CD4-positive, alpha-beta T cell treated with Interleukin-12 subunit alpha and Interleukin-12 subunit beta, for 1 hour (primary cell): Measurements from ENCODE around the gene LINGO4.
A peak's percentile ranks its signal among the peaks of the same experiment; 100 is the strongest.
"Not testable (repeated sequence)": the region's sequence is repeated elsewhere in the genome, so short reads cannot be mapped to it uniquely, and the experiment has no call there.

ENCODE experiments used
- DNase-seq: peaks from one replicate; pipeline ENCODE4 v3.0.0-alpha.2; 2020

Gene LINGO4

DNA sequence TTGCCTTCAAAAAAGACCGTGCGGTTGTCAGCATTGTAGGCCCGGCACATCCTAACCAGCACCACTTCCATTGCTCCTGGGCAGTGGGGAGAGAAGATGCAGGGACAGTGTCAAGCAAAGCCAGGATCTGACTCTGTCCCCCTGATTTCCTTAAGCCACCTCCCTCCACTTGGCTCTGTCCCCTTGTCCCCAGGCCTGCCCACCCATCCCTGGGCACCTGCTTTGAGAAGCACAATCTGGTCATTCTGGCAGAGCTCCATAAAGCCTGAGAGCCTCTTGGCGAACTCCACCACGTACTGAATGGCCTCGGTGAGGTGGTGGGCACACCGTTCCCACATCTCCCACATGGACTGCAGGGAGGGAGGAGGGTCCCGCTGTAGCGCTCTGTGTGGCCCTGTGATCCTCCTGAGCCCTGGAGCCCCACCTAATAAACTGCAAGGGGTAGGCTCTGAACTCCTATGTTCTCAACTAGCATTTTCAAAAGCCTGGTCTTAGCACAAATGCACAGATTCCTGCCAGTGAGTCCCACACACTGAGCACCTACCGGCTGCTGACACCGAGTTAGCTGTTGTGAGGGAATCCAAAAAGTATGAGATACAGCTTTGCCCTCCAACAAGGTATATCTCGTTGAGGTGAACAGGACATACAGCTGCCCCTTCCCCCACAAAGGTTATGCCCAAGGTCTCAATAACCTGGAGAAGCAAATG lies 8.2 kb upstream of the LINGO4 start:
- DNase-seq: no peak

DNA sequence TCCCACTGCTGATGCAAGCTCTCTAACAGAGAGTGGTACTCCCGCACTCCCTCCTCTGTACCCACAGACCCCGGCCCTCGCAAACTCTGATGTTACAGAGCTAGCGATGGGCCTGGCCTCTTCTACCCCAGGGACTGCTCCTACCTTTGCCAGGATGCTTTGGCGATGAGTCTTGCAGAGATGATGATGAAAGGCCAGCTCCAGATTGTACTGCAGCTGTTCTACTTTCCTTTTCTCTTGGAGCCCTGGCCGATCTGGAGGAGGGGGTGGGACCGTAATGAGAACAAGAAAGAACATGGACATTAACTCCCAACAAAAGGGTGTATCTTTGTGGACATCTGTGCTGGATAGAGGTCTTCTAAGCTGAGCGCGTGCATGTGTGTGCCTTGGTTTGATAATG lies 6.0 kb upstream of the LINGO4 start:
- DNase-seq: no peak

DNA sequence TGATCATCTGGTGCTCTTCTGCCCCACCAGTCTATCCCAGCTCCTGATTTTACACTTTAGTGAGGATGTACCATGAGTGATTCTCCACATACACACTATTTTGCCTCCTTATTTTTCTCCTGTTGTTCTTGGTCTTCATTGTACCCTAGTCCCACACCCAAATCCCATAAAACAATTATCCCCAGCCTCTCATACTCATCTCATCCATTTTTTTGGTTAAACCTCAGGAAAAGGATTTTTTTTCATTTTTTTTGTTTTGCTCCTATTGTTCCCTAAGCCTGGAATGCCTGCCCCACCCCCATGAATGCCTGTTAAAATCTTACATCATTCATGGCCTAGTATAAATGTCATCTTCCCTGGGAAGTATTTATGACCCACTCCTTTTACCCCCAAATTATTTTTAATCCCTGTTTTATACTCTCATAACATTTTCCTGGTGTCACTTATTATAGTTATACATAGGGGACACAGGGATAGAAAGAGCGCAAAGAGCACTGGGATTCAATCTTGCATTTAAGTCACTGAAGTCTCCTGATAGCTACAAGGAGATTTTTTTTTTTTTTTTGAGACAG lies 4.9 kb upstream of the LINGO4 start:
- no peak for DNase-seq

DNA sequence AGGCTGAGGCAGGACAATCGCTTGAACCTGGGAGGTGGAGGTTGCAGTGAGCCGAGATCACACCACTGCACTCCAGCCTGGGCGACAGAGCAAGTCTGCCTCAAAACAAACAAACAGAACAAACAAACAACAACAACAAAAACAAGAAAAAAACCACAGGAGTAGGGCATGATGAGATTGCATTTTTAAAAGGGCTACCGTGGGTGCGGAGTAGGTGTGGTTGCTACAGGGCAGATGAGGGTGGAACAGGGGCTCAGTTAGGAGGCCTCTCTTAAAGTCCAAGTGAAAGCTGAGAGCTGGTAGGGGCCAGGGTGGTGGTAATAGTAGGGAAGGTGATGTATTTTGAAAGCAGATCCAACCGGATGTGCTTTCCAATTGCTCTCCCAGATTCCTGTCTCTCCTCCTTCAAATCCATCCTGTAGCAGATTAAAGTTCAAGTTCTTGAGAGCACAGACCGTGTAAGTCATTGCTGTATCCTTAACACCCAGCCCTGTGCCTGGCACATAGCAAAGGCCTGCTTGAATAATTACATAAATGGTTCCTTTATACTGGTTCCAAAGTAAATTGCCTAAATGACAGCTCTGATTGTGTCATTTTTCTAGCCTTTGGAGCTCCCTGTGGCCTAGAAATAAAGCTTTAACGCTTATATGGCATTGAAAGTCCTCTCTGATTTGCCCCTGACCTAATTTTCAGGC lies 4.2 kb upstream of the LINGO4 start:
- DNase-seq: no peak

DNA sequence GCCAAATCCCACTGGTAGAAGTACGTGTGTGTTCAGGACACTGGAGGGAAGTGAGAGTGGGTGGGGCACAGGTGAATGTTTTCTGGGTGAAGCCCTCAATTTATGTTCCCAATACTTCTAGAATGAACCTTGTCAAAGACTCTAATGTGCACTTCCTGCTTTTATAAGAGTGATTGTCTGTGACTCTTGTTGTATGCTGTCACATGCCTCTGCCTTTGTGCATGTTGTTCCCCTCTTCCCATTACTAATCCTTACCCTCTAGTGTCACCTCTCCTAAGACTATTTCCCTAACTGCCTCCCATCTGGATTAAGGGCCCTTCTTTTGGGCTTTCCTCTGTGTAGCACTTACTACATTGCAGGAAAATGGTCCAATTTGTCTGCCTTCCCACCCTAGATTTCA lies 2.5 kb upstream of the LINGO4 start:
- no peak for DNase-seq

DNA sequence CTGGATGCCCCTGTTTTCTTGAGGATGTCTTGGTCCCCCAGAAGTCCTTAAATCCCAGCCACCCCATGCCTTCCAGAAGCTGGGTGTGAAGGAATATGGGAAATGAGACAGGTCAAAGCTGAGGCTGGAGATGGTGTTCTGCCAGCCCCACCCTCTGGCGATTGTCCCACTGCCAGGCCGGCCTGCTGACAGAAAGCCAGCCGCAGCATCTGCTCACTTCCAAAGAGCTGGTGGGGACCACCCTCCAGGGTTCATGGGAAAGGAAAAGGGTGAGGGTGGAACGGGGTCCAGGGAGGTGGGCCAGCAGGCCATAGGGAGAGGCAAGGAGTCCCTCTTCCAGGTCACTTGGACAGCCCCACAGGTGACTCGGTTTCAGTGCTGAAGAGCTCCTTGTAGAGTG lies 1.9 kb upstream of the LINGO4 start:
- DNase-seq: no peak

DNA sequence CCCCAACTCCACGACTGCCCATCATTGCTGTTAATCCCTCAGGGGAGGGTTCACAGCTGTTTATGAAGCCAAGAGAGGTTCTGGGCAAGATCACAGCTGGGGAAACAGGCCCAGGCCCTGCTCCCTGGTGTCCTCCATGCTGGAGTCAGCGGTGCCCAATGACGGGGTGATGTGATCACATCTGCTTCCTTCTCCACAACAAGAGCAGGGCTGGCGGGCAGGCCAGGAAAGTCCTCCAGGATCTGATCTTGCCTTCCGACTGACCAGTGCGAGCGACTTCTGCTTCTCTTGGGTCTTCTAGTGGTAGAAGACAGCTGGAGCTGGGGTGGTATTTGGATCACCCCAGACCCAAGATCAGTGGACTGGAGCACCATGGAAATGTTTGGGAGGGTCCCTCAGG lies 951 bp upstream of the LINGO4 start:
- DNase-seq: no peak

DNA sequence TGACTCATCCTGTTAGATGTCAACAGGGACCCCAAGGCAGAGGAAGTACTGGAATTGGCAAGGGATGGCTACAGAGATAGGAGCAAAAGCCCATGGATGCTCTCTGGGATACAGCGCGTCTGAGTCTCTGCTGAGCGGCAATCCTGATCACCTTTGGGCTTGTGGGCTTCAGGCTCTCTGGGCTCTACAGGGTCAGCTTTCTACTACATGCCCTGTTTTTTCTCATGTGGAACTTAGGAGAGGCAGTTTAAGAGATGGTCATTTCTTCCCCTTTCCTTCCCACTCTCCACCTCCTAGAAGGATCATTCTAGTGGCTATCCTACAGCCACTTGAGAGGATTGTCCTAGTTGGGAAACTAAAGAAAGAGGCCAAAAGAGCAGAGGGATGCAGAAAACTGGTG lies 1.3 kb downstream of the LINGO4 start:
- no peak for DNase-seq

DNA sequence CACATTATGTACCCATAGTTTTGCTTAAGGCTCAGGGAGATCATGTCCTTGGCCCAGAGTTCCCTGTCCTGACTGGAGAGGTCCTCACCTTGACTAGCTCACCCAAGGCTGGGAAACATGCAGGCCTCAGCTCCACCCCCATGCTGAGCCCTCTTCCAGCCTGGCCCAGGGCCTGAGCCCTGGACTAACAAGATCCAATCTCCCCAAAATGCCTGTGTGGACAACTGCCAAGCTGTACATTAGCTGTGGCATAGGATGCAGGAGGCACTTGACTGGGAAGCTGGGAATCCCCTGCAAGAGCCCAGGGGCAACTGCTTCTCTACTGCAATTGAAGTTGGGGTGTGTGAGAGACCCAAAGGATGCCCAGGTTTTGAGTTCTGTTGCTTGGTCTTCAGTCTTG lies 2.1 kb downstream of the LINGO4 start:
- no peak for DNase-seq

DNA sequence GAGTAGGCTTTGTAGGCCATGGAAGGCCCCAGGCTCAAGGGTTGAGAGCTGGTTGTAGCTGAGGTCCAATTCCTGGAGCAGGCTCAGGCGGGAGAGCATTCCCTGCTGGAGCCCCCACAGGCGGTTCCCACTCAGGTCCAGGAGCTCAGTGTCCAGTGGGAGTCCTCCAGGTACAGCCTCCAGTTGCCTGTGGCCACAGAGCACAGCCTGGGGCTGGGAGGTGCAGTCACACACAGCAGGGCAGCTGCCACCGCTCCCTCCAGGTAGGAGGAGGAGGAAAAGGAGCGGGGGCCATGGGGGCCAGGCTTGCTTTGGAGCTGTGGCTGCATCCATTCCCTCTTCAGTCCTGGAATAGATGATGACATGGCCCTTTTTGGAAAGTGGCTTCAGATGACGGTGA lies 2.8 kb downstream of the LINGO4 start:
- no peak for DNase-seq

DNA sequence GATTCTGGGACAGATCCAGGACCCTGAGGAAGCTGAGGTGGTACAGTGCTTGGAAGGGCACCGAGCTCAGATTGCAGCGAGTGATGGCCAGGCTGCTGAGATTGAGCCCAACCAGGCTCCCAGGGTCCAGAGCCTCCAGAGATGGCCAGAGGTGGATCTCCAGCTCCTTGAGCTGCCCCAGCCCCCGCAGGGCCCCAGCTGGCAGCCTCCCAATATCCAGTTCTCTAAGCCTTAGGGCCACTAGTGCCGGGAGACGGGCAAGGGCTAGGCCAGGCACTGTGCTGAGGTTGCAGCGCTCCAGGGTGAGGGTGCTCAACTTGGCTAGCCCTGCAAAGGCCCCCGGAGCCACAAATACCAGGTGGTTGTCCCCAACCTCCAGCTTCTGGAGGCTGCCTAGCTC lies 3.4 kb downstream of the LINGO4 start:
- no peak for DNase-seq

DNA sequence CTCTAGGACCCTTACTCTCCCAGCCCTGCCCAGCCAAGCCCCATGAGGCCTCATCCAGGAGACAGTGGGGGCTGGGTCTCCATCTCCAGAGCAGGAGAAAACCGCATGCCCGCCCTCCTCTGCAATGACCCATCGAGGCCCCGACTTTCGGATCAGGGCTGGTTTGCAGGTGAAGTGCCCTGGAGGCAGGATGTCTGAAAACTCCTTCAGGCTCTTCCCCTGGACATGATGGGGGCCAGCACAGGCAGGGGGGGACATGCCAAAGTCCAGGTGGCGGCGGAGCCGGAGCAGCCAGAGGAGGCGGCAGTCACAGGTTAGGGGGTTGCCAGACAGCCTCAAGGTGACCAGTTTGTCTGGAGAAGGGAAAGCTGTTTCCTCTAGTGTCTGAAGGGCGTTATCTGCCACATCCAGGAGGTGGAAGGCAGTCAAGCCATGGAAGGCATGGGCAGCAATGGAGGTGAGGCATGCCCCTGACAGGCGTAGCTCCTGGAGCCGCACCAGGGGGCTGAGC lies 3.9 kb downstream of the LINGO4 start:
- no peak for DNase-seq

DNA sequence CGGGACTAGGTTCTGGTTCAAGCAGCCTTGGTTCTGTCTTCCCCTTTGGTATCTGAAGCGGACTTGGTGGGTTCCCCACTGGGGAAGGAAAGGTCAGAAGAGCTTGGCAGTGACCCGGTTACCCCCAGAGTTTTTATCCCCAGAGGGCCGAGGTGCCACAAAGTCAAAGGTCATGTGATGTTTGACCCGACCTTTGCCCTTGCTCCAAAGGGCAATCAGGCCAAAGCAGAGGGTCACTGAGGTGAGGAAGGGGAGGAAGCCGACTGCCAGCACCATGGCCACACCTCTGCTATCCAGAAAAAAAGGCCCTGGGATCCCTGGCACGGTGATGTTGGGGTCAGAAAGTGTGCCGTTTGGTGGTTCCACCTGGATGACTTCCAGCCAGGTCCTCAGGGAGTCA lies 4.4 kb downstream of the LINGO4 start:
- no peak for DNase-seq

DNA sequence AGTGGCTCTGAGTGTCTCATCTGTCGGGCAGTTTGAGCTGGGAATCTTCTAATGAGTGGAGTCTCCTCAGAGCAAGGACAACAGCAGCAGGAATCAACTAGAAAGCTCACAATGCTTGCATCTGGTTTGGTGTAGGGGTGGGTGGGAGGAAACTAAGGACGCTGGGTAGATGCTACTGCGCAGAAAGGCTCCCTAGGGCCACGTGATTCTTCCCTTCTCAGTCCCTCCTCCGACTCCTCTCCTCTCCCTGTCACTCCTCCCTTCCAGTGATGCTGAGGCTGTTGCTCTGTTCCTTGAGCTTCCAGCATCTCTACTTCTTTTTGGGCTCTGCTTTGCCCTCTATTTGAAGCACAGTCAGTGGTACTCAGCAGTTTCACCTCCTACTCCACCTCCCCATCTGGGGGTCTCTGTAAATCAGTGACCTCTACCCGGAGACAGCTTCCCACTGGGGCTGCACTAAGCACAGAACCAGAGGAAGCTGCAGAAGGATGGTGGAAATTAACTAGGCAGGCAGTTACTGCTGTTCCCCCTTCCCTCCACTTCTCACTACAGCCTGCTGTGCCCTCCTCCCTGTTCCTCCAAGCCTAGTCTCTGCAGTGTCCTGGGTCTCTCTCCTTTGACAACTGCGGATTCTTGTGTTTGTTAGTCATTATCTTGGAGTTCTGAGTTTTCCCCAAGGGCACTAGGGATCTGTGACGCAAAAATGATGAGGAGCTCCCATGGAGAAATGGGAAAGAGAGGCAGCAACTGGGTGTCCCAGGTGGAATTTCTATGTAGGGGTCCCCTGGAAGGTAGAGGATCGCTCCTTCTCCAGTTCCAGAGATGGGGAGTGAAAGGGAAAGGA lies 5.8 kb downstream of the LINGO4 start:
- DNase-seq: no peak

DNA sequence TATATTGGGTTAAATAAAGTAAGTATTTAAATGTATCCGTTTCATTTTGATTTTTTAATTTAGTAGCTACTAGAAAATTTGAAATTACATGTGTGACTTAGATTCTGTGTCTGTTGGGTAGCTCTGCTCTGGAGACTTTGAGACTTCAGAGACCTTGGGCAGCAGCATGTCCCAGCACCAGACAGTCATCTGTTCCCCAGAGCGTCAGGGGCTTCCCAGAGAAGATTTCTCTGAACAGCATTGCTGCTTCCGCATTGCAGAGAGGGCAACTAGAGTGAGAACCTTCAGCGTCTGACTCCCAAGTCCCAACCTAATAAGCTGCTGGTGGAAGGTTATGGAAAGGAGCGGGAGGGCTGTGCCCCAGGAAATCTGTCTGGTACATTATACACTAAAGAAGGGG lies 6.6 kb downstream of the LINGO4 start:
- DNase-seq: no peak

DNA sequence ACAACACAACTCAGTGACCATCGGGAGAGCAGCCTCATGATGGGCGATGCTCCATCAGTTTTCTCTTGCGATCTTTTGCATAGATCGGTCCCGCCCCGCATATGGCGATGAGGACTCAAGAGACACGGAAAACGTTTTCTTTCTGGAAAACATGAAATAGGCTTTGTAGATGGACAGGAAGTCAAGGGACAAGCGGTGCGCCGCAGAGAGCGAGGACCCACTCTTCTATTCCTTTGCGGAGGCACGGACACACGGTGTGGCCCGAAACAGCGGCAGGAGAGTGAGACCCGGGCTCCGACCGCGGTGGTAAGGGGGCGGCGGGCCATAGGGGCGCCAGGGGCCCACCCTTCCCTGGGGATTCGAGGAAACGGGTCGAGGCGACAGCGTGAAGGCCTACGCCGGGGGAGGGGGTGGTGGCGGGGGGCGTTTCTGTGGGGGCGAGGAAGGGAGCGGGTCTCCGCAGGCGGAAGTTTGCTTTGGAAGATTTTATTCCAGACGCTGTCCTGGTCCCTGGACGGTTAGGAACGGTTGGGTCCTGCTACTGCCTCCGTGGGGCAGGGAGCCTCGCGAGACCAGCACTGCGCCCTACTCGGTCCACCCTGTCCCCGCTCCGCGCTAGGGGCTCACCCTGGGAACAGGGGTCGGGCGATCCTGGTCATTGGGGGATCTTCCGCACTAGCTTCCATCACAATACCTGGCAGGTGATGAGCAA lies 14.1 kb downstream of the LINGO4 start:
- DNase-seq: no peak

DNA sequence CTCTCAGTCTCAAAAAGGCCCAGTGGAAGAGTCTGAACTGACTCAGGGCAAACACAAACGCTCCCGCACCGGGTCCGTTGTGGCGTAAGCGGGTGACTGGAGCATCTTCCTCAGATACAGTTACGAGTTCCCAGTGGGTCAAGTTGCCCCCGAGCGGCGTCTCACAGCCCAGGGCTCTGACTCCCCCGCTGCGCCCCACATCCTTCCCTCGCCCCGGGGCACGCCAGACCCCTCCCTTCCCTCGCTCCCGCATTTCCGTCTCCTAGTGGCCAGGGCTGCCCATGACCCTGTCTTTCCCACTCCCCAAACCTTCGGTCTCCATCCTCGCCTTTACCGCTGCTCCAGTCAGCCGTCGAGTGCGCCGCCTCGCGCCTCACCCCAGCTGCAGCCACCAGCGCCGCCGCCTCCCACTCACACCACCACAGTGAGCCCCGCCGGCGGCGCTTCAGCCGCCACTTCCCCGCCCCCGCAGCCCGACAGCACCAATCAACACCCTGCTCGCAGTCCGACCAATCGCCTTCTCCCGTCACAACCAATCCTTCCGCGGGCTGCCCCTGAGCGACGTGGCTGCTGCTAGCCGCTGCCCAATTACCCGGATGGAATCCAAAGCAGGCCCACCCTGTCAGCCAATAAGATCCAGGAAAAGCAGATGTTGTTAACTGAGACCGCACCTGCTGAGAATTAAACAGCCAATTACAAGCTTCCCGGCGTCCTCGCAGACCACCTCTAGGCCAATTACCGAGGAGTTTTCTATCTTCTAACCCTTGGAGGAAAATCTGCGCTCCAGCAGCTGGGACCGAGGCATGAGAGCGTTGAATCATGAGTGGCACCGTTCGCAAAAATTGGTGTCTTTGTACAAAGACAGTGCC lies 14.9 kb downstream of the LINGO4 start, which contains the start of gene TDRKH:
TSS of gene TDRKH (minus strand) at position 430 of the 869 bp plus-strand sequence. CDS start 7,478 bp downstream, outside the sequence.
- peak; percentile 99 for DNase-seq

DNA sequence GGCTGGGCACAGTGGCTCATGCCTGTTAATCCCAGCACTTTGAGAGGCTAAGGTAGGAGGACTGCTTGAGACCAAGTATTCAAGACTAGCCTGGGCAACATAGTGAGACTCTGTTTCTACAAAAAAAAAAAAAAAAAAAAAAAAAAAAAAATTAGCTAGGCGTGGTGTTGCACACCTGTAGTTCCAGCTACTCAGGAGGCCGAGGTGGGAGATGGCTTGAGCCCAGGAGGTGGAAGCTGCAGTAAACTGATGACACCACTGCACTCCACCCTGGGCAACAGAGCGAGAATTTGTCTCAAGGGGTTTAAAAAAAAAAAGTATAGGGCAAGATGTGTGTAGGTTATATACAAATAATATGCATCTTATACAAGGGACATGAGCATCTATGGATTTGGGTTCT lies 17.5 kb downstream of the LINGO4 start:
- no peak for DNase-seq

DNA sequence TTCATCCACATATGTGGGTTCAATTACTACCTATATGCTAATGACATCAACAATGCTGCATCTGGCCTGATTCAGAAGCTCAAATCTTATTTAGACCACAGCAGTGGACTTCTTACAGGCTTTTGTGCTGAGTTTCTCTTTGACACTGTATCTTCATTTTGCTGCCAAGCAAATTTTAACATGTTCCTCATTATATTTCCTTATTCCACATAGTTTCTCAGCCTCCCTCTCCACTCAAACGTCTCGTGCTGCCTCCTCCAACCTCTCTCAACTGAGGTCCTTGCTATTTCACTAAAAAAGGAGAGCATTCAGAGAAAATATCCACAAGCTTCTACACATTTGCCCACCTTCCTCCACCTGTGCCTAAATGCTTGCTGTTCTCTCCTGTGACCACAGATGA lies 21.4 kb downstream of the LINGO4 start:
- DNase-seq: no peak

DNA sequence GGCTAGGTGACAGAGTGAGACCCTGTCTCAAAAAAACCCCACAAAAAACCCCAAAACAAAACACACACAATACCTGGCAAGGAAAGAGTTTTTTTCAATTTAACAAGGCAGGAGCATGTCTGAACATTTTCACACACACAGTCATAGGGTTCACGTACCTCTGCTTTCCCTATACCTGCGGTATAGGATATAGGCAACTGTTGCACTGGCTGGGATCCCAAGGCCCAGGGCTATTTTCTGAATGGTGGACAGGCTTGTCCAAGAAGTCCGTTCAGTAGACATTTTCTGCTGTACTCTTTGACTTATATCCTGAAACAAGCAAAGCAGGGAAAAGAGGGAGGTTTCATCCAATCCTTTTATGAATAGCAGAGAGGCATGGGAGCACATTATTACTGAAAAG lies 22.5 kb downstream of the LINGO4 start:
- DNase-seq: no peak

DNA sequence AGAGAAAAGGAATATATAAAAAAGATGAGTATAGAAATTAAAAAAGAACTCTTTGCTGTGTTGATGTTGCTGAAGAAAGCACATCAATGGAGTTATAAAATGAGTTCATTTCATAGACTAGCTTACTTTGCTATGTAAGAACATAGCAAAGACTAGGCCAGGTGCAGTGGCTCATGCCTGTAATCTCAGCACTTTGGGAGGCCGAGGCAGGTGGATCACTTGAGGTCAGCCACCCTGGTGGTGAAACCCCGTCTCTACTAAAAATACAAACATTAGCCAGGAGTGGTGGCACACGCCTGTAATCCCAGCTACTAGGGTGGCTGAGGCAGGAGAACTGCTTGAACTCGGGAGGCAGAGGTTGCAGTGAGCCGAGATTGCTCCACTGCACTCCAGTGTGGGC lies 23.2 kb downstream of the LINGO4 start:
- DNase-seq: not testable (repeated sequence)

DNA sequence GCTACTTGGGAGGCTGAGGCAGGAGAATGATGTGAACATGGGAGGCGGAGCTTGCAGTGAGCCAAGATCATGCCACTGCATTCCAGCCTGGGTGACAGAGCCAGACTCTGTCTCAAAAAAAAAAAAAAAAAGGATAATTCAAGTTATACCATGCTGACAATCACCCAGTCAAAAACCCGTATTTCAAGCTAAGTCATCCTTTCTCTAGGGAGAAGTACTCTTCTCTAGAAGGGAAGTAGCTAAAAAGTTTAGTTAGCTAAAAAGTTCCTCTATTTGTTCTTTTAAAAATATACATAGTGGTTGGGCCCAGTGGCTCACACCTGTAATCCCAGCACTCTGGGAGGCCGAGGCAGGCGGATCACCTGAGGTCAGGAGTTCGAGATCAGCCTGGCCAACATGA lies 24.5 kb downstream of the LINGO4 start:
- DNase-seq: not testable (repeated sequence)
